Skeletal muscle tissue (tissue), 4 donors: Measurements from ENCODE around the gene EPHA8. TPM values are rescaled to one million over a fixed set of nuclear protein-coding genes. Genes with fewer than 3 reads are reported as not detected.

Experiments used
- H3K27ac ChIP-seq: one replicate; pipeline ENCODE4 v1.7.0; 2013; ENCODE audit warnings: mild to moderate bottlenecking, low read depth, low read length, inconsistent platforms
- H3K27me3 ChIP-seq, 3 donors: one replicate each; pipeline ENCODE4 v1.7.0; 2013; ENCODE audit warnings: low read length in 3 of 3; ENCODE audit not compliant: control insufficient read depth in 3 of 3, insufficient read depth in 3 of 3
- H3K36me3 ChIP-seq, 3 donors: one replicate each; pipeline ENCODE4 v1.7.0; 2013; ENCODE audit warnings: low read length in 3 of 3; ENCODE audit not compliant: control insufficient read depth in 3 of 3, insufficient read depth in 3 of 3
- H3K4me1 ChIP-seq, 3 donors: one replicate each; pipeline ENCODE4 v1.7.0; 2013; ENCODE audit warnings: low read length in 3 of 3, mild to moderate bottlenecking in 3 of 3; ENCODE audit not compliant: control insufficient read depth in 3 of 3, insufficient read depth in 3 of 3
- H3K4me3 ChIP-seq, 3 donors: one replicate each; pipeline ENCODE4 v1.7.0; 2013; ENCODE audit warnings: low read length in 3 of 3
- H3K9ac ChIP-seq, 3 donors: one replicate each; pipeline ENCODE4 v1.7.0; 2013; ENCODE audit warnings: low read length in 3 of 3, mild to moderate bottlenecking in 3 of 3, moderate library complexity in 2 of 3, low read depth in 1 of 3
- H3K9me3 ChIP-seq, 3 donors: one replicate each; pipeline ENCODE4 v1.7.0; 2013; ENCODE audit warnings: low read length in 3 of 3; ENCODE audit not compliant: control insufficient read depth in 3 of 3
- total RNA-seq: library from RNA; depleted of rRNA; stranded (reverse); fragments of >200 nt; gene quantifications from one replicate; pipeline ENCODE4 v1.2.3, GENCODE V29; 2014
- donor health status: Osteomylitis.

Gene EPHA8
- total RNA-seq, 1 donor from 2014 or later: not detected

DNA sequence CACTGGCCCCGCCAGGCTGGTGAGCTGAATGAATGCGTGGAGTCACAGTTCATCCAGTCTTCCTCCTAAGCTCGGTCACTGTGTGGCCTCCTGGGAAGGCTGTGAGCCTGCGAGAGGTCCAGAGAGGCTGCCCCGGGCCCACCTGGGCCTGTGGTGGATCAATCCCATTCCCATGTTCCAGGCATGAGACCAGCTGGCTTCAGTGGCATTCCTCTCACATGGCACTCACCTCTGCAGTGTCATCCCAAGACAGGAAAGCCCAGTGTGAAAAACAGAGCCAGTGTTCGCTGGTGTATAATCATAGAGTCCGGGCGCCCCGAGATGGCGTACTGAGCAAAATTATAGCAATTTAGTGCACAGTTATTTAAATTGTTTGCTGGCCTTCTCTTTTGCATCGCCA, 37.6 kb upstream of the EPHA8 start:
- Histone ChIP-seq H3K36me3 (peaks cover 59 to 68% (median 68%) of the 10 kb centered on the region in 3 donors), H3K27me3 (no peaks in the 10 kb centered on the region)

DNA sequence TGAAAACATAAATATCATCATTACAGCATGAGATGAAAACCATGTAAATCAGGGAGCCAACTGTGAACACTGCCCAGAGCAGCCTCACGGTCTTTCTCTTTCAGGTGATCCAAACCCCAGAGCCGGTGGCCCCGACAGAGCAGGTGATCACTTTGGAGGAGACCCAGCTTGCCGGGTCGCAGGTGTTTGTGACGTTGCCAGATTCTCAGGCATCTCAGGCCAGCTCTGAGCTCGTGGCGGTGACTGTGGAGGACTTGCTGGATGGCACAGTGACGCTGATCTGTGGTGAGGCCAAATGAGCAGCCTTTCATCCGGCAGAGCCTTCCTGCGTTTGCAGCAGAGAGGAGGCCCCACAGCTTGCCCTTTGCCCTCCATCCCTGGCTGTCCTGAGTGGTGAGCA, 37.2 kb upstream of the EPHA8 start:
- no peak overlapping the region for H3K27ac ChIP-seq
- H3K9me3 ChIP-seq: no peaks in the 10 kb centered on the region
- no peaks in the 10 kb centered on the region for H3K27me3 ChIP-seq
- peaks cover 3 to 10% (median 3%) of the 10 kb centered on the region in 3 donors for H3K4me1 ChIP-seq
- H3K36me3 ChIP-seq: peaks cover 55 to 65% (median 63%) of the 10 kb centered on the region in 3 donors
- no peak overlapping the region for H3K4me3 ChIP-seq
- H3K9ac ChIP-seq: no peak overlapping the region

More for the DNA sequence above, 37.6 kb upstream of the EPHA8 start:
- no peak overlapping the region for H3K4me3 ChIP-seq
- no peak overlapping the region for H3K27ac ChIP-seq
- H3K9me3 ChIP-seq: no peaks in the 10 kb centered on the region
- no peak overlapping the region for H3K9ac ChIP-seq
- peaks cover under 1 to 8% (median 1%) of the 10 kb centered on the region in 3 donors for H3K4me1 ChIP-seq

DNA sequence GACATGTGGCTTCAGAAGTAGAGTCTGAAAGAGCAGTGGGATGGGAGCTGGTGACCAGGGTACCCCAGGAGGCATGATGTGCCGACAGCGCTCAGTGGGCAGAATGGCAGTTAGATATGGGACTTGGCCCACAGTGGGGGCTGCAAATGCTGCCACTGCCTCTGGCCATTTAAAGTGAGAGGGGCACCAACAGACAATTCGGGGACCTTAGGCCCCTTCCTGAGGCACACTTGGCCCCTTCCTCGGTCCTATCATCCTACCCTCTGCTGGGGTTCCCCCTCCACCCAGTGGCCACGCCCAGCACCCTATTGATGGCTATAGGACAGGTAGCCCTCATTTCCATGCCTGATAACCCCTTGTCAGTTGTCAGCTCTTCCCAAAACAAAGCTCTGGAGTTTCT, 36.6 kb upstream of the EPHA8 start:
- Histone ChIP-seq H3K27me3 (no peaks in the 10 kb centered on the region), H3K9me3 (no peaks in the 10 kb centered on the region), H3K27ac (no peak overlapping the region), H3K9ac (no peak overlapping the region), H3K4me1 (peaks cover 3 to 10% (median 6%) of the 10 kb centered on the region in 3 donors), H3K4me3 (no peak overlapping the region), H3K36me3 (peaks cover 49 to 59% (median 59%) of the 10 kb centered on the region in 3 donors)

DNA sequence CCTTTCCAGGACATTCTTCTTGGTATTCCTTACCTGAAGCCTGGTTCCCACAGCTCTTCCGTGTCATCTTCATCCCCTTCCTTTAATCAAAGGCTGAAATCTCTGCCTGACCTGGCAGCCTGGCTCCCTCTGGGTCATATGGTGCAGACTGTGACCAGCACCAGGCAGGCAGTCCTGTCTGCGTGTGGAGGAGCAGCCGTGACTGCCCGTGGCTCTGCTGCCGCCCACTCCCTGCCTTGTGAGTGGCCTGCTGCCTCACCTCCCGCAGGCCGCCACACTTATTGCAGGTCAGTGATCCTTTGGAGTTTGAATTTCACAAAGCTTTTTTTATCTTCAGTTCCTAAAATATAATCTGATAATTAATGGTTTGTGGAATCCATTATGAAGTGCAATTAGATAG, 36.2 kb upstream of the EPHA8 start:
- Histone ChIP-seq H3K9me3 (no peaks in the 10 kb centered on the region), H3K36me3 (peaks cover 45 to 54% (median 54%) of the 10 kb centered on the region in 3 donors), H3K4me1 (peaks cover 3 to 10% (median 6%) of the 10 kb centered on the region in 3 donors), H3K27me3 (no peaks in the 10 kb centered on the region), H3K9ac (no peak overlapping the region), H3K27ac (no peak overlapping the region), H3K4me3 (no peak overlapping the region)

DNA sequence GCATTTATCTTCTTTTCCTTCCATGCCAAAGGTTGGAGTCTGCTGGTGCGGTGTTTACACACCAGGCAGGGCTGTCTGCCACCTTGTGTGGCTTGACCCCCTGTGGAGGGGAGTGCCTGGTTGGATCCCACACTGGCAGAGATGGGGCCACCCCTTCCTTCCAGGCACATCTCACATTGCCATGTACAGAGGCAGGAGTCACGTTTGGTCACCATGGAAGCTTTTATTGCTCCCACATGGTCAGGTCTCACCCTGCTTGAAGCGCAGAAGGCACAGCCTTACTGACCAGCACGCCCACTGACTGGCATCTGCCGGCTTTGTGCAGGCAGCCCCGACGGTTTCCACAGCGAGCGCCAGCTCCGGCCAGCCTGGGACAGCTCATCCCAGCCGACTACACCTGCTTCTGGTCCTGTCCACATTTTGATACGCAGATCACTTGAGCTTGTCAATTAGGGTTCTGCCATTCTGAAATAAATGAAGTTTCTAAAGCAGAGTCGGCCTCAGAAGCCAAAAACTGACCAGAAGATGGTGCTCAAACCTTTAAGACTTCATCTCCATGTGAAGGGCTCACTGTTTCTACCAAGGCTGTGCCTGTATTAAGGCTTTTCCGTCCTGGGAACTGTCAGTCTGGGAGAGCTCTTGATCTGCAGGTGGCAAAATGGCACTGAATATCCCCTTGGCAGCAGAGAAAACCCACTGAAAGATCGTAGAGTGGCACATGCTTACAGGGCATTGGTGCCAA, 35.6 kb upstream of the EPHA8 start:
- Histone ChIP-seq H3K36me3 (peaks cover 40 to 53% (median 51%) of the 10 kb centered on the region in 3 donors), H3K9me3 (no peaks in the 10 kb centered on the region)

DNA sequence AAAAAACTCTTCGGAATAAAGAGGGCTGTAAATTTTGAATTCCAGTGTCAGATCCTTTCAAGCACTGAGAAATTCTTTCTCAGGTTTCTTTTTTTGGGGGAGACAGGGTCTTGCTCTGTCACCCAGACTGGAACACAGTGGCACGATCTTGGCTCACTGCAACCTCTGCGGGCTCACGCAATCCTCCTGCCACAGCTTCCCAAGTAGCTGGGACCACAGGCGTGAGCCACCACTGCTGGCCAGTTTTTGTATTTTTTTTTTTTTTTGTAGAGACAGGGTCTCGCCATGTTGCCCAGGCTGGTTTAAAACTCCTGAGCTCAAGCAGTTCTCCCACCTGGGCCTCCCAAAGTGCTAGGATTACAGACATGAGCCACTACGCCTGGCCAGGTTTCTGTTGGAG, 34.8 kb upstream of the EPHA8 start:
- H3K9me3 ChIP-seq: no peaks in the 10 kb centered on the region
- peaks cover 36 to 52% (median 48%) of the 10 kb centered on the region in 3 donors for H3K36me3 ChIP-seq
- no peak overlapping the region for H3K9ac ChIP-seq
- peaks cover 3 to 10% (median 6%) of the 10 kb centered on the region in 3 donors for H3K4me1 ChIP-seq
- H3K27me3 ChIP-seq: no peaks in the 10 kb centered on the region
- H3K27ac ChIP-seq: no peak overlapping the region
- H3K4me3 ChIP-seq: no peak overlapping the region

More for the DNA sequence above, 35.6 kb upstream of the EPHA8 start:
- no peak overlapping the region for H3K4me3 ChIP-seq
- H3K27me3 ChIP-seq: no peaks in the 10 kb centered on the region
- H3K4me1 ChIP-seq: peaks cover 3 to 10% (median 6%) of the 10 kb centered on the region in 3 donors
- no peak overlapping the region for H3K9ac ChIP-seq
- H3K27ac ChIP-seq: no peak overlapping the region

DNA sequence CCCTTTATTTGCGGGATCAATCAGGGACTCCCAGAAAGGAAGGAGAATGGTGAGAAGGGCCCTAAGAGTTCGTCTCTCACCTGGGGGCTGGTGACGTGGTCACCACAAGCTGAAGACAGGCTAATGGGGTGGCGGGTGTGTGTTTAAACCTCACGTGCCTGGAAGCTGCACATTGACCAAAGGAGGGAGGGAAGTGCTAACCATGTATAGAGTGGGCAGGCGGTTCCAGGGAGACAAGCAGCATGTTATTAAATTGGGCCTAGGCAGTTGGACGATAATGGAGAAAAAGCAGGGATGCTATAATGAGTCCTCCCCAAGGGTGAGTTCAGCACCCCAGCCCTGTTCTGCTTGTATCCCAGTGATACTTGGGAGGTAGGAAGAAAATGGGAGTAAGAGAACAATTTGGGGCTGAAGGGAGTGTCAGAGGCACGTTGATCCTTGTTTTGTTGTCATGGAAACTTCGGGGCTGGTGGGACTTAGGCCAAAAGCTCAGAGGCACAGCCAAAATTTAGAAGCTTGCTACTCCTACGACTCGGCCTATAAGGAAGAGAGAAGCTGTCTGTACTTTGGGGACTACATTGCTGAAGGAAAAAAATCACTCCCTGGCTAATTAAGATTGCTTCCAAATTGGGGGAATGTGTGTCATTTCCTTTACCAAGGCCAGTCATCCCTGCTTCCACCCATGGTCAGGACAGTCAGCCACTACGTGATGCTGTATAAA, 33.2 kb upstream of the EPHA8 start:
- H3K9me3 ChIP-seq: no peaks in the 10 kb centered on the region
- H3K9ac ChIP-seq: no peak overlapping the region
- H3K27me3 ChIP-seq: no peaks in the 10 kb centered on the region
- H3K27ac ChIP-seq: peak overlapping the region; percentile 76
- H3K4me1 ChIP-seq: peaks cover 3 to 10% (median 6%) of the 10 kb centered on the region in 3 donors
- peaks cover 24 to 41% (median 39%) of the 10 kb centered on the region in 3 donors for H3K36me3 ChIP-seq
- H3K4me3 ChIP-seq: no peak overlapping the region

DNA sequence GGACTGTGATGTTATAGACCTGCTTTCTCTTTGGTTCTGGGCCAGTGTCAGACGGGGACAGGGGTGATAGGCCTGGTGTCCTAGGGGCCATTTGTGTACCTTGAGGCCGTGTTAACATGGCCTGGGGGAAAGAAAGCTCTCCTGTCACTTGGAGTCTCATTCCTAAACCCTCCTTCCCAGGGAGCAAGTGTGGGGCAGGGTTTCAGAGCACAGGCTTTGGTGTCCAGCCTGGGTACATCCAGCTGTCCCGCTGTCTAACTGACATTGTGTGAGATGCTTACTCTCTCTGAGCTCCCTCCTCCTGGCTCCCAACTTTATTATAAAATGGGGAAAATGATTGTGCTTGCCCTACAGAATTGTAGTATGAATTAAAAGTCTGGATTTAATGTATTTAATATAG, 32.6 kb upstream of the EPHA8 start:
- H3K27me3 ChIP-seq: no peaks in the 10 kb centered on the region
- H3K4me1 ChIP-seq: peaks cover 3 to 10% (median 6%) of the 10 kb centered on the region in 3 donors
- no peak overlapping the region for H3K4me3 ChIP-seq
- H3K36me3 ChIP-seq: peaks cover 24 to 35% (median 35%) of the 10 kb centered on the region in 3 donors
- H3K9me3 ChIP-seq: no peaks in the 10 kb centered on the region
- peak overlapping the region; percentile 76 for H3K27ac ChIP-seq
- H3K9ac ChIP-seq: no peak overlapping the region

DNA sequence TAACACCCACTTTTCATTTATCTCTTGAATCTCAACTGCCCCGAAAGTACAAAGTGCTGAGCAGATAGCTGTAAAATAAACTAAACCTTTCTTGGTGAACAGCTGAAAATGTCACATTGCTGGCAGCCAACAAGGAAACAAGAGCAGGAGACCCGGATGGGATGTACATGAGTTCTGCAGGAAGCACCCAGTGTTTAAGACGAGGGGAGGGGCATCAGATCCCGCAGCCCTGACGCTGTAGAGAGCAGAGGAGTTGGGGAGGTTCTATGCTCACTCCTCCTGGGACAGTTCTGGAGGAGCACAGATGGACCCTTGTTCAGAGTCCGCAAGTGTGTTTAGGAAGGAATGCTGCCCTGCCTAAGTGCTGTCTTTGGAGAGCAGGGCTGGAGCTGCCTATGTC, 32.0 kb upstream of the EPHA8 start:
- peak overlapping the region in 1 of 3 donors; percentile 51 for H3K9ac ChIP-seq
- peaks cover 21 to 30% (median 30%) of the 10 kb centered on the region in 3 donors for H3K36me3 ChIP-seq
- peaks cover 3 to 10% (median 6%) of the 10 kb centered on the region in 3 donors for H3K4me1 ChIP-seq
- H3K9me3 ChIP-seq: no peaks in the 10 kb centered on the region
- H3K4me3 ChIP-seq: no peak overlapping the region
- H3K27ac ChIP-seq: peak overlapping the region; percentile 12
- H3K27me3 ChIP-seq: no peaks in the 10 kb centered on the region
